ENCODE results near the gene LDAF1. TPM values are rescaled to one million over a fixed set of nuclear protein-coding genes. Genes with fewer than 3 reads are reported as not detected.
A peak's percentile ranks its signal among the peaks of the same experiment; 100 is the strongest.

The LDAF1 gene
- total and polyA plus RNA-seq, 10 of the 15 experiments (the other 5 are each of a cell fraction or from before 2014, with no cell fraction given): 4.6 to 21.4 (median 6.6) TPM

DNA sequence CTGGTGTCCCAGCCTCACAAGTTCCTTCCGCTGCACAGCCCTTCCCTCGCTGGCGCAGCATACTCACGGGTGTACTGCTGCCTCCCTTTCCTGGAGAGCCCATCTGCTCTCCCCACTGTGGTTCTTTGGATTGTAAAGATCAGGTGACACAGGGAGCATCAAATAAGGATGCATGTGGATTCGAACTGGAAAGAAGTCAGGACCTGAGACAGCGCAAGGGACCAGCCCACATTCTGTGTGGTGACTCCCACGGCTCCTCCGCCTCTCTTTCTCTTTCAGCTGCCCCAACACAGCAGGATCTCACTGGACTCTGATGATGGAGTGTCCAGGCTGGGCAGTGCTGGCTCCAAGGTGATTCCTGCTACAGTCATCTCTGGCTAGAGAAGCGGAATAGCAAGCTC is 8.1 kb downstream of the LDAF1 start:
- Histone ChIP-seq H3K9me3 (replicated peaks; ENCODE audit: control insufficient read depth, insufficient read depth, low read length) (no peaks in the 10 kb centered on the region), H3K27me3 (replicated peaks in 1 of 2; ENCODE audit: control insufficient read depth in 2 of 2, insufficient read depth in 2 of 2, low read length in 1 of 2) (no peaks in the 10 kb centered on the region), H4K20me1 (ENCODE audit: control insufficient read depth, insufficient read depth) (no peaks in the 10 kb centered on the region), H2AFZ (ENCODE audit: control insufficient read depth, low read depth, low read length) (no peak overlapping the region), H3K4me1 (ENCODE audit: control insufficient read depth, insufficient read depth, low read length) (no peaks in the 10 kb centered on the region), H3K4me3 (no peak overlapping the region), H3K36me3 (ENCODE audit: control insufficient read depth in 2 of 2, insufficient read depth in 2 of 2, low read length in 1 of 2) (no peaks in the 10 kb centered on the region; a peak in 2 of 4 replicates), H3K9ac (ENCODE audit: control insufficient read depth, insufficient read depth, low read length) (no peak overlapping the region), H3K79me2 (ENCODE audit: control insufficient read depth, insufficient read depth, low read length) (no peaks in the 10 kb centered on the region), H3K27ac (ENCODE audit: control insufficient read depth, insufficient read depth) (no peak overlapping the region), H3K4me2 (ENCODE audit: control insufficient read depth, insufficient read depth) (no peak overlapping the region)
- ChIA-PET CTCF (no interaction called here), RAD21 (ENCODE audit: unreplicated experiment) (no interaction called here), POLR2A (no interaction called here), SMC1A (ENCODE audit: uncharacterized antibody, unreplicated experiment) (interaction anchor here (1.7 kb wide), 1 partner anchor 11 kb away, joined by 4 read pairs; no protein-coding TSS in a partner anchor)
- intact Hi-C loops (cut with micrococcal nuclease; ENCODE audit: unreplicated experiment): no loop called here
- ATAC-seq (no peak), DNase-seq (ENCODE audit: low read depth, low spot score) (no peak), FAIRE-seq (no peak)
- TF ChIP-seq NFYA (IDR thresholded peaks at IDR 0.05; ENCODE audit: borderline replicate concordance, low read depth, low read length) (no peak), RAD21 (IDR thresholded peaks at IDR 0.05; ENCODE audit: insufficient read depth, low read depth, low read length) (no peak), BACH1 (IDR thresholded peaks at IDR 0.05; ENCODE audit: borderline replicate concordance) (no peak), CHD2 (IDR thresholded peaks at IDR 0.05; ENCODE audit: borderline replicate concordance, low read depth, low read length) (no peak), TBL1XR1 (IDR thresholded peaks at IDR 0.05; ENCODE audit: low read depth, low read length) (no peak), SPI1 (IDR thresholded peaks at IDR 0.05; ENCODE audit: borderline replicate concordance, insufficient read depth, low read depth, low read length) (no peak)
- TF ChIP-seq, protein P1, sequence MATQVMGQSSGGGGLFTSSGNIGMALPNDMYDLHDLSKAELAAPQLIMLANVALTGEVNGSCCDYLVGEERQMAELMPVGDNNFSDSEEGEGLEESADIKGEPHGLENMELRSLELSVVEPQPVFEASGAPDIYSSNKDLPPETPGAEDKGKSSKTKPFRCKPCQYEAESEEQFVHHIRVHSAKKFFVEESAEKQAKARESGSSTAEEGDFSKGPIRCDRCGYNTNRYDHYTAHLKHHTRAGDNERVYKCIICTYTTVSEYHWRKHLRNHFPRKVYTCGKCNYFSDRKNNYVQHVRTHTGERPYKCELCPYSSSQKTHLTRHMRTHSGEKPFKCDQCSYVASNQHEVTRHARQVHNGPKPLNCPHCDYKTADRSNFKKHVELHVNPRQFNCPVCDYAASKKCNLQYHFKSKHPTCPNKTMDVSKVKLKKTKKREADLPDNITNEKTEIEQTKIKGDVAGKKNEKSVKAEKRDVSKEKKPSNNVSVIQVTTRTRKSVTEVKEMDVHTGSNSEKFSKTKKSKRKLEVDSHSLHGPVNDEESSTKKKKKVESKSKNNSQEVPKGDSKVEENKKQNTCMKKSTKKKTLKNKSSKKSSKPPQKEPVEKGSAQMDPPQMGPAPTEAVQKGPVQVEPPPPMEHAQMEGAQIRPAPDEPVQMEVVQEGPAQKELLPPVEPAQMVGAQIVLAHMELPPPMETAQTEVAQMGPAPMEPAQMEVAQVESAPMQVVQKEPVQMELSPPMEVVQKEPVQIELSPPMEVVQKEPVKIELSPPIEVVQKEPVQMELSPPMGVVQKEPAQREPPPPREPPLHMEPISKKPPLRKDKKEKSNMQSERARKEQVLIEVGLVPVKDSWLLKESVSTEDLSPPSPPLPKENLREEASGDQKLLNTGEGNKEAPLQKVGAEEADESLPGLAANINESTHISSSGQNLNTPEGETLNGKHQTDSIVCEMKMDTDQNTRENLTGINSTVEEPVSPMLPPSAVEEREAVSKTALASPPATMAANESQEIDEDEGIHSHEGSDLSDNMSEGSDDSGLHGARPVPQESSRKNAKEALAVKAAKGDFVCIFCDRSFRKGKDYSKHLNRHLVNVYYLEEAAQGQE (IDR thresholded peaks at IDR 0.05; ENCODE audit: low read depth, low read length): peak; percentile 58; the same call in 1 of the 2 replicates
- TF ChIP-seq, protein P2, sequence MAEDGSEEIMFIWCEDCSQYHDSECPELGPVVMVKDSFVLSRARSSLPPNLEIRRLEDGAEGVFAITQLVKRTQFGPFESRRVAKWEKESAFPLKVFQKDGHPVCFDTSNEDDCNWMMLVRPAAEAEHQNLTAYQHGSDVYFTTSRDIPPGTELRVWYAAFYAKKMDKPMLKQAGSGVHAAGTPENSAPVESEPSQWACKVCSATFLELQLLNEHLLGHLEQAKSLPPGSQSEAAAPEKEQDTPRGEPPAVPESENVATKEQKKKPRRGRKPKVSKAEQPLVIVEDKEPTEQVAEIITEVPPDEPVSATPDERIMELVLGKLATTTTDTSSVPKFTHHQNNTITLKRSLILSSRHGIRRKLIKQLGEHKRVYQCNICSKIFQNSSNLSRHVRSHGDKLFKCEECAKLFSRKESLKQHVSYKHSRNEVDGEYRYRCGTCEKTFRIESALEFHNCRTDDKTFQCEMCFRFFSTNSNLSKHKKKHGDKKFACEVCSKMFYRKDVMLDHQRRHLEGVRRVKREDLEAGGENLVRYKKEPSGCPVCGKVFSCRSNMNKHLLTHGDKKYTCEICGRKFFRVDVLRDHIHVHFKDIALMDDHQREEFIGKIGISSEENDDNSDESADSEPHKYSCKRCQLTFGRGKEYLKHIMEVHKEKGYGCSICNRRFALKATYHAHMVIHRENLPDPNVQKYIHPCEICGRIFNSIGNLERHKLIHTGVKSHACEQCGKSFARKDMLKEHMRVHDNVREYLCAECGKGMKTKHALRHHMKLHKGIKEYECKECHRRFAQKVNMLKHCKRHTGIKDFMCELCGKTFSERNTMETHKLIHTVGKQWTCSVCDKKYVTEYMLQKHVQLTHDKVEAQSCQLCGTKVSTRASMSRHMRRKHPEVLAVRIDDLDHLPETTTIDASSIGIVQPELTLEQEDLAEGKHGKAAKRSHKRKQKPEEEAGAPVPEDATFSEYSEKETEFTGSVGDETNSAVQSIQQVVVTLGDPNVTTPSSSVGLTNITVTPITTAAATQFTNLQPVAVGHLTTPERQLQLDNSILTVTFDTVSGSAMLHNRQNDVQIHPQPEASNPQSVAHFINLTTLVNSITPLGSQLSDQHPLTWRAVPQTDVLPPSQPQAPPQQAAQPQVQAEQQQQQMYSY (CRISPR knock-in tag; IDR thresholded peaks at IDR 0.05): no peak
- WGBS (ENCODE audit: insufficient coverage, insufficient replicate concordance, low lambda C conversion rate, missing lambda C conversion rate): 96% methylated on average over 9 of the region's 9 CpGs
- in situ Hi-C loops (cut with MboI): no loop called here
- BruUV-seq (replicated peaks): no TSS peak
